22Rv1 (cell line): ENCODE data around the gene TENM4.

Experiments used
- ZFX ChIP-seq: fragments of 450-650 bp; IDR thresholded peaks from 2 replicates; pipeline ENCODE4 v1.6.1; 2017; ENCODE audit warnings: antibody characterized with exemption, borderline replicate concordance
- TF ChIP-seq, protein P1 (sequence below): fragments of 450-650 bp; IDR thresholded peaks from 2 replicates; pipeline ENCODE4 v1.5.1; 2017; ENCODE audit warnings: mild to moderate bottlenecking

DNA sequence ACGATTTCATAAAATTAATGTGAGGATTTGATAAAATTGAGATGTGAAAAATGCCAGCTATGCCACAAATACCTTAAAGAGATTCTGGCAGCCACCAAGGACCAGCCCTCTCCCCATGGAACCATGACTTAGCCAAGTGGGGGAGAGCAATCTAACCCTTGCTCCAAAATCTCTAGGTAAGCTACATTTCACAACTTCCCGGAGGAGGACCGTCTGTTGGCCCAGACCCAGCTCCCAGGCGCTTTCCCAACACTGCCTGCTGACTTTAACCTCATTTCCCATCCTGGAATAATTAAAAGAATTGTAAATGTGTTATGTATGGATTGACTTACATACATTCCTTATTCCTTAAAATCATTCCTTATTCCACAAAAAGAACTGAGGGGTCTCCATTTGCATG lies 47.5 kb upstream of the TENM4 start:
- TF ChIP-seq, protein P1, sequence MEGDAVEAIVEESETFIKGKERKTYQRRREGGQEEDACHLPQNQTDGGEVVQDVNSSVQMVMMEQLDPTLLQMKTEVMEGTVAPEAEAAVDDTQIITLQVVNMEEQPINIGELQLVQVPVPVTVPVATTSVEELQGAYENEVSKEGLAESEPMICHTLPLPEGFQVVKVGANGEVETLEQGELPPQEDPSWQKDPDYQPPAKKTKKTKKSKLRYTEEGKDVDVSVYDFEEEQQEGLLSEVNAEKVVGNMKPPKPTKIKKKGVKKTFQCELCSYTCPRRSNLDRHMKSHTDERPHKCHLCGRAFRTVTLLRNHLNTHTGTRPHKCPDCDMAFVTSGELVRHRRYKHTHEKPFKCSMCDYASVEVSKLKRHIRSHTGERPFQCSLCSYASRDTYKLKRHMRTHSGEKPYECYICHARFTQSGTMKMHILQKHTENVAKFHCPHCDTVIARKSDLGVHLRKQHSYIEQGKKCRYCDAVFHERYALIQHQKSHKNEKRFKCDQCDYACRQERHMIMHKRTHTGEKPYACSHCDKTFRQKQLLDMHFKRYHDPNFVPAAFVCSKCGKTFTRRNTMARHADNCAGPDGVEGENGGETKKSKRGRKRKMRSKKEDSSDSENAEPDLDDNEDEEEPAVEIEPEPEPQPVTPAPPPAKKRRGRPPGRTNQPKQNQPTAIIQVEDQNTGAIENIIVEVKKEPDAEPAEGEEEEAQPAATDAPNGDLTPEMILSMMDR: no peak
- no peak for TF ChIP-seq ZFX
